Thoracic aorta (tissue), 2 donors: ENCODE measurements around the gene SPATA31D3. TPM values are rescaled to one million over a fixed set of nuclear protein-coding genes. Genes with fewer than 3 reads are reported as not detected.

Experiments used
- total RNA-seq, 2 donors: library from RNA; depleted of rRNA; stranded (reverse); fragments of >200 nt; gene quantifications; one replicate each; pipeline versions ENCODE4 v1.1.0 to v1.2.3, GENCODE V29; 2016

Gene SPATA31D3
- total RNA-seq, 2 donors from 2014 or later = not detected

Other genes starting within 250 kb of the SPATA31D3 start
- not detected for gene SPATA31D4, start 15.1 kb upstream of the SPATA31D3 start, total RNA-seq
- gene SPATA31D1, start 45.3 kb downstream of the SPATA31D3 start, total RNA-seq = not detected